Karpas-422 (cell line): ENCODE measurements around the gene MRO. TPM values are rescaled to one million over a fixed set of nuclear protein-coding genes. Genes with fewer than 3 reads are reported as not detected.

Experiments used
- total RNA-seq: library from RNA; depleted of rRNA; stranded (reverse); fragments of >200 nt; shearing (Covaris generic); gene quantifications from 2 replicates; pipeline ENCODE4 v1.2.3, GENCODE V29; 2014; ENCODE audit warnings: low replicate concordance; rRNA removed

MRO gene
- total RNA-seq, 1 experiment from 2014 or later: 3.2 TPM

Other genes with a start within 250 kb of the MRO start
- gene ME2, start 59.1 kb upstream of the MRO start, total RNA-seq: 137 and 184 TPM in 2 replicates
- gene ELAC1, start 148.0 kb upstream of the MRO start, total RNA-seq: 6.5 and 6.6 TPM in 2 replicates
- 68.1 and 101 TPM in 2 replicates for gene SMAD4, start 210.2 kb upstream of the MRO start, total RNA-seq